Fibroblast of pulmonary artery (primary cell): ENCODE measurements around the gene RFX1.

Experiments
- DNase-seq: peaks from one replicate; pipeline ENCODE4 v3.0.0-alpha.2; 2010; ENCODE audit warnings: low read depth
- H3K4me3 ChIP-seq: replicated peaks from 2 replicates; pipeline ENCODE4 v1.5.1; 2011; ENCODE audit warnings: low read depth, mild to moderate bottlenecking, control low read depth, low read length, moderate library complexity
- TF ChIP-seq, protein P1 (sequence below): IDR thresholded peaks from 2 replicates; pipeline ENCODE4 v1.5.1; 2011; ENCODE audit warnings: mild to moderate bottlenecking, control low read depth, low read length, inconsistent platforms; ENCODE audit errors: missing control alignments

Gene RFX1

GRCh38 chr19:13964776-13965175 is 41.3 kb downstream of the RFX1 start:
- no peak overlapping the region for H3K4me3 ChIP-seq
- TF ChIP-seq, protein P1, sequence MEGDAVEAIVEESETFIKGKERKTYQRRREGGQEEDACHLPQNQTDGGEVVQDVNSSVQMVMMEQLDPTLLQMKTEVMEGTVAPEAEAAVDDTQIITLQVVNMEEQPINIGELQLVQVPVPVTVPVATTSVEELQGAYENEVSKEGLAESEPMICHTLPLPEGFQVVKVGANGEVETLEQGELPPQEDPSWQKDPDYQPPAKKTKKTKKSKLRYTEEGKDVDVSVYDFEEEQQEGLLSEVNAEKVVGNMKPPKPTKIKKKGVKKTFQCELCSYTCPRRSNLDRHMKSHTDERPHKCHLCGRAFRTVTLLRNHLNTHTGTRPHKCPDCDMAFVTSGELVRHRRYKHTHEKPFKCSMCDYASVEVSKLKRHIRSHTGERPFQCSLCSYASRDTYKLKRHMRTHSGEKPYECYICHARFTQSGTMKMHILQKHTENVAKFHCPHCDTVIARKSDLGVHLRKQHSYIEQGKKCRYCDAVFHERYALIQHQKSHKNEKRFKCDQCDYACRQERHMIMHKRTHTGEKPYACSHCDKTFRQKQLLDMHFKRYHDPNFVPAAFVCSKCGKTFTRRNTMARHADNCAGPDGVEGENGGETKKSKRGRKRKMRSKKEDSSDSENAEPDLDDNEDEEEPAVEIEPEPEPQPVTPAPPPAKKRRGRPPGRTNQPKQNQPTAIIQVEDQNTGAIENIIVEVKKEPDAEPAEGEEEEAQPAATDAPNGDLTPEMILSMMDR: no peak
- no peak for DNase-seq

DNA sequence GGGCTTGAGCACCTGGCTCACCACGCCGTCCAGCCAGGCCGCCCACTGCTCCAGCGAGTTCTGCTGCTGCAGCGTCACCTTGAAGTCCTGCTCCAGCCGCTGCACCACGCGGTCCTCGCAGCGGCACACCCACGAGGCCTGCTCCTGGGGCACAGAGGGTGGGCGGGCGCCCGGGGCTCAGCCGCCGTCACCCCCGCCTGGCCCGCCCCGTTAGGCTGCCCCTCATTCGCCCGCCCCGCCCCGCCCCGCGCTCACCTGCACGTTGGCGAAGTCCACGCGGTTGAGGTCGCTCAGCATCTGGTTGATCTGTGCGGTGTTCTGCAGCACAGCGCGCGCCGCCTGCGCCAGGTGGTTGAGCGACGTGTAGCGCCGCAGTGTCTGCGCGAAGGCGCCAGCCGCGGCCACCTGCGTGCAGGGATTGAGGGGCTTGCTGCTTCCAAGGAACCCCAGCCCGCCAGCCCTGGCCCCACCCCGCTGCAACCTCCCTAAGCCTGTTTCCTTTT is 42.5 kb downstream of the RFX1 start:
- no peak overlapping the region for H3K4me3 ChIP-seq
- TF ChIP-seq, protein P1: no peak
- DNase-seq: no peak

DNA sequence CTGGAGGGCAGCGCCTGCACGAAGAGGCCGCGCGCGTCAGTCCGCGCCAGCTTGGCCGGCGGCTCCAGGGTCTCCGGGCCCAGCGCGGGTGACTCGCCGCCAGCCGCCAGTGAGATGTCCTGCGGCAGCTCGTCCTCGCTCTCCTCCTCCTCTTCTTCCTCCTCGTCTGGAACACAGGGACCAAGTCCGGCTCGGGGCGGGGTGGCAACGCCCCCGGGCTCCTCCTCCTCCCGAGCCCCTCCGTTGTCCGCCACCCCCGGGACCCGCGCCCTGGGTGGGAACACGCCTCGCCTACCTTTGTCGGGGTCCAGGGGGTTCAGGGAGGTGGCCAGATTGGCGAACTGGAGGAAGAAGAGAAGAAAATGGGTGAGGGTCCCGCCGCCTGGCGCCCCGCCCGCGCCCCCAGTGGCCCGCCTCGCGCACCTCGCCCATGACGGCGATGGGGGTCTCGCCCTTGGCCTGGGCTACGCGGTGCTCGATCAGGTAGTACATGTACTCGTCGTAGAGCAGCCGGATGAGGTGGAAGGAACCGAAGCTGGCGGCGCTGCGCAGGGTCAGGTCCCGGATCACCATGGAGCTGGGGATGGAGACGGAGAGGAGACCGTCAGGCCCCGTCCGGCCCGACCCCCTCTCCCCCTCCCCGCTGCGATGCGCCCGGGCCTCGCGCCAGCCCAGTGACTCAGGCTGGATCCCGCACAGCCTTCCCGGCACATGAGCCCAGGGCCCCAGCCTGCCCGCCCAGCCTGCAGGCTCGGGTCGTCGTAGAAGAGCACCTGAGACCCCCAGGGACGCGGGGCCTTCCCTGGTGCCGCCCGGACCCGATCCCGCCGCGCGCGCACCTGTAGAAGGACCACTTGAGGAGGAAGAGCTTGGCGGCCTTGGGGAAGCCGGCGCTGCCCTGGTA is 43.2 kb downstream of the RFX1 start:
- no peak overlapping the region for H3K4me3 ChIP-seq
- TF ChIP-seq, protein P1: no peak
- DNase-seq: peak; percentile 47

DNA sequence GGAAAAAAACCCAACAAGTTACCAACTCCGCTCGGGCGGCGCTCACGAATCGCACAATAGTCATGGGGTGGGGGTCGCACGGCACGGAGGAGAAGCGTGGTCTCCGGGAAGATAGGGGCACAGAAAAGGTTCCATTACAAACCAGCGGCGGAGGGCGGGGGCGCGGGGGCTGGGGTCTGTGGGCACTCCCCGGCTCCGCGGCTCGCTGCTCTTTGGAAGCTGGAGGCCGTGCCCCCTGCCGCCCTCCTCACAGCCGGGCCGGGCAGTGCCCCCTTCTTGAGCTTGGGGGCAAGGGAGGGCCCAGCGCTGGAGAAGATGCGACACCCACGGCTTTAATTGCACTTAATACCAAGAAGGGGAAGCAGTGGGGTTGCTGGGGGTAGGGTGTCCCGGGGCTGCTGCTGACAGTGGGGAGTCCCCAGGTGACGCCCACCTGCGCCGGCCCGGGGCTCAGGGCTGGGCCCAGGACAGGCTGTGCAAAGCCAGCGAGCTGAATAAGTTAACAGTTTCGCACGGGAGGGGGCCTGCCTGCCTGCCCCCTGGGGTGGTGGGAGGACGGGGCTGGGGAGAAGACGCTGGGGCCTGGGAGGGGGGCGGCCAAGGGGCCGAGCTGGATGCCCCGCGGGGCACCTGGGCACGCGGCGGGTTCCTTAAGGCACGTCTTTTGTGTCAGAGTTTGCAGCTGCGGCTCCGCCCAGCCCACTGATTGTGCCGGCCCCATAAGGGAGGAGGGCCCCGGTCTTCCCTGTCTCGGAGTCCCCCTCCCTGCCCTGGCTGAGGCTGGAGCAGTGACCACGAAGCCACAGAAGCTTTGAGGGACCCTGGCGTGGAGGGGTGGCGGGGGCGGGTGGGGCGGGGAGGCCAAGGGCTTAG is 44.1 kb downstream of the RFX1 start:
- TF ChIP-seq, protein P1: no peak
- H3K4me3 ChIP-seq: no peak overlapping the region

GRCh38 chr19:13960863-13961784 is 45.0 kb downstream of the RFX1 start:
- no peak overlapping the region for H3K4me3 ChIP-seq
- DNase-seq: no peak
- TF ChIP-seq, protein P1: no peak

More for the DNA sequence above, 44.1 kb downstream of the RFX1 start:
- DNase-seq: no peak
